GM10847 (cell line): ENCODE measurements around the gene SNCG.

Source experiments
- POLR2A ChIP-seq: IDR thresholded peaks from 2 replicates; pipeline ENCODE4 v1.6.1; 2011; ENCODE audit not compliant: insufficient read length; ENCODE audit errors: extremely low read depth

Gene SNCG

GRCh38 chr10:86956195-86956847, 2.1 kb upstream of the SNCG start:
- no peak for TF ChIP-seq POLR2A

GRCh38 chr10:86956848-86957448, 1.5 kb upstream of the SNCG start:
- no peak for TF ChIP-seq POLR2A

GRCh38 chr10:86957471-86958115, 806 bp upstream of the SNCG start, which contains the start of gene MMRN2:
TSS of gene MMRN2 (minus strand) at chr10:86957615. CDS start at chr10:86957541, 74 bp downstream.
- TF ChIP-seq POLR2A, result no peak

GRCh38 chr10:86958901-86959736, 720 bp downstream of the SNCG start:
- TF ChIP-seq POLR2A, result no peak

- no peak for TF ChIP-seq POLR2A
Observed at GRCh38 chr10:86959737-86960002, 1.3 kb downstream of the SNCG start.

GRCh38 chr10:86960003-86960862, 1.8 kb downstream of the SNCG start:
- TF ChIP-seq POLR2A, result no peak

- no peak for TF ChIP-seq POLR2A
Observed at GRCh38 chr10:86960863-86961434, 2.5 kb downstream of the SNCG start.

- TF ChIP-seq POLR2A, result no peak
Observed at GRCh38 chr10:86961481-86962091, 3.2 kb downstream of the SNCG start.

- TF ChIP-seq POLR2A, result no peak
Observed at GRCh38 chr10:86962136-86962980, 4.0 kb downstream of the SNCG start.

GRCh38 chr10:86962981-86963310, 4.5 kb downstream of the SNCG start:
- no peak for TF ChIP-seq POLR2A

GRCh38 chr10:86963341-86963919, 5.0 kb downstream of the SNCG start:
- no peak for TF ChIP-seq POLR2A

- no peak for TF ChIP-seq POLR2A
Observed at GRCh38 chr10:86964061-86964846, 5.9 kb downstream of the SNCG start.
